AG09319 (cell line): ENCODE data around the gene LIN28B.
"Not testable (repeated sequence)": the region's sequence is repeated elsewhere in the genome, so short reads cannot be mapped to it uniquely, and the experiment has no call there.

Source experiments
- DNase-seq: peaks from one replicate; pipeline ENCODE4 v3.0.0-alpha.2; 2010; ENCODE audit warnings: low read depth; ENCODE audit errors: extremely low read depth
- CTCF ChIP-seq: IDR thresholded peaks from 2 replicates; pipeline ENCODE4 v1.5.1; 2011; ENCODE audit warnings: low read depth, mild to moderate bottlenecking, inconsistent platforms, low read length, moderate library complexity

The LIN28B gene

DNA sequence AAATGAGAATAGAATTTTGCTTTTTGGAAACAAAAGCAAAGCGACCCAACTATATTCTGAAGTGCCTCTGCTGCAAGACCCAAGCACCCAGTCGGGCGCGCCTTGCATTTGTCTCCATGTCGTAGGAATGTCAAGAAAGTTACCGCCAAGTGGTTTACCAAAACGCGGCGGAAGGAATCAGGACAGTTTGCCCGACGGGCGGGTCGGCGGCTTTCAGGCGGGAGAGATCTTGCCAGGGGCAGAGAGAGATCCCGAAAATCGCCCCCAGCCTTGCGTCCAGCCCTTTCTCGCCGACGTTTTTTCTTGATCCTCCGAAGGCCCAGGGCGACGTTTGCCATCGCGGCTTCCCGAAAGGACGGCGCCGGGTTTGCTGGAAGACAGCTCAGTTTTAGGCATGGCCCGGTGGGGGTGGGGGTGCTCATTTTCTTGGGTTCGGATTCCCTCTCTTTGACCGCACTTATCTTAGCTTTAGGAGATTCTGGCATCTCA is 4.0 kb upstream of the LIN28B start:
- TF ChIP-seq CTCF, result no peak
- no peak for DNase-seq

- DNase-seq, result not testable (repeated sequence)
These were observed 3.3 kb upstream of the LIN28B start for GRCh38 chr6:104953400-104954189.

DNA sequence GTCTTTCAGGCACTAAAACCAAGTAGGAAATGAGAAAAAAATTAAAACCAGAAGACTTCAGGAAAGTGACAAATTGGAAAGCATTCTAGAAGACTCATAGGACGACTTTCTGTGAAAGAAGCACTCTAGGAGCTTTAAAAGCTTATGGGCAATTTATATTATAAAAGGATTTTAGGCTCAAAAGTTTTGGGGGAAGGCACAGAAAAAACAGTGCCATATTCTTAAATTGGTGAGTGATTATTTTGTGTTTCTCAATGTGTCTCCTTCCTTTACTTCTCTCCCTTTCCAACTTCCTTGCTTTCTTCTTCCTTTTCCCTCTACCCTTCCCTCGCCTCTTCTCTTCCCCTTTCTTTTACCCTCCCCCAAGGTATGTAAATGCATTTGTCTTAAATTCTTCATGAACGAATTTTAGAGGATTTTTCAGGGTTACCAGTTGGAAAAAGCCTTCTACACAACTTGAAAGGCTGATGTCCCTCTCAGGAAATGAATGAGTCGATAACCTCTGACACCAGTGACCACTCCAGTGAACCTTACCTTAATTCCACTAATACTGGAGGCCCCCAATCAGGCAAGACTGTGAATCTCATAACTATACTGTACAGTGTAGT is 2.6 kb upstream of the LIN28B start:
- no peak for DNase-seq
- no peak for TF ChIP-seq CTCF

GRCh38 chr6:104955491-104955890 is 1.4 kb upstream of the LIN28B start:
- DNase-seq, result no peak
- no peak for TF ChIP-seq CTCF

- TF ChIP-seq CTCF, result no peak
- no peak for DNase-seq
These were observed 778 bp upstream of the LIN28B start for GRCh38 chr6:104955927-104956730.

DNA sequence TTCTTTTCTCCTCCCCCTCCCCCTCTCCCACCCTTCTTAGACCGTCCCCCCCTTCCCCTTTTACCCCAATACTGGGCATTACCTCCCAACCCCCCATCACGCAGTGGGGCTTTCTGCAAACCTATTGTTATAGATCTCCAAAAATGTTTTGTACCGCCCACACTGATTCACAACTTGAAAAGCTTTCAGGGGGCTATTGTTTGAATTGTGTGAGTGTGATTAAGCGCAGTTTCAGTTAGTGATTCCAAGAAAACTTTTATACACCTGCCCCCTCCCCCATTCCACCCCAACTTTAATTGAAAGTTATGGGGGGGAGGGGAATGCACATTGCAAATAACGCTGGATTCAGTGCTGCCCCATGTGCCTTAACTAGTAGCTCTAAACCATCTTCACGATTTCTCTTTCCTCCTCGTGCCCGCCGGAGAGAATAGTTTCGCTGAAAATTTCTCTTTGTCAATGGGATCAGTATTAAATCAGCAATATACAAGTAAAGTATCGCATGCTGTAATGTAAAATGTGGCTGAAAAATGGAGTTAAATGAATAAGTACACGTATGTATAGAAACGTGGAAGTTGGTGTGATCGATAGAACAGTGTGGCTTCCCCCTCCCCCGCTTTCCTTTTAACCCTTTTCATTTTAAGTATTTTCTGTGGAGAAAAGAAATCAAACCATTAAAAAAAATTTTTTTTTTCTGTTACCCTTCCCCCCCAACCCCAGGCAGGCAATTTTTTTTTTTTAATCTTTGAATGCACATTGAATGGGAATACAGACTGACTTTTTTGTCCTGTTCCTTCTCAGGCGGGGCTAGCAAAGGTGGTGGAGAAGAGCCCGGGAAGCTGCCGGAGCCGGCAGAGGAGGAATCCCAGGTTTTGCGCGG is 632 bp downstream of the LIN28B start:
- TF ChIP-seq CTCF, result no peak
- no peak for DNase-seq
